Activated T-cell treated with anti-CD3 and anti-CD28 coated beads, Interleukin-2, amount 50 U/mL, for 72 hours (primary cell): ENCODE measurements around the gene TNK1. TPM values are rescaled to one million over a fixed set of nuclear protein-coding genes. Genes with fewer than 3 reads are reported as not detected.

Experiments
- ATAC-seq, 2 donors: fragments of 150-1000 bp; cut with Tn5 transposase; replicated peaks in 1 of 2; 2 replicates each; pipeline ENCODE4 v1.10.0; 2021; ENCODE audit warnings: moderate library complexity in 2 of 2, mild to moderate bottlenecking in 1 of 2
- DNase-seq, 2 donors: peaks; one replicate each; pipeline ENCODE4 v3.0.0; 2021 to 2022; ENCODE audit warnings: mixed read lengths in 1 of 2
- H3K27ac Mint-ChIP-seq: one replicate; pipeline ENCODE4 v1.8.0; 2022; ENCODE audit warnings: mild to moderate bottlenecking, moderate library complexity, mixed read lengths
- H3K27me3 Mint-ChIP-seq: one replicate; pipeline ENCODE4 v1.8.0; 2022; ENCODE audit warnings: low read depth, mixed read lengths
- H3K36me3 Mint-ChIP-seq, 2 donors: one replicate each; pipeline ENCODE4 v1.8.0; 2022; ENCODE audit warnings: mixed read lengths in 2 of 2, mild to moderate bottlenecking in 1 of 2; ENCODE audit not compliant: insufficient read depth in 2 of 2
- H3K4me1 Mint-ChIP-seq: one replicate; pipeline ENCODE4 v1.8.0; 2022; ENCODE audit warnings: low read depth, mixed read lengths
- H3K4me3 Mint-ChIP-seq, 2 donors: one replicate each; pipeline ENCODE4 v1.8.0; 2022; ENCODE audit warnings: mild to moderate bottlenecking in 2 of 2, mixed read lengths in 2 of 2, moderate library complexity in 2 of 2
- H3K9me3 Mint-ChIP-seq, 2 donors: one replicate each; pipeline ENCODE4 v1.8.0; 2022; ENCODE audit warnings: mixed read lengths in 2 of 2
- total RNA-seq, 2 donors: library from RNA; stranded (reverse); gene quantifications; one replicate each; pipeline ENCODE4 v1.2.3, GENCODE V29; 2022

TNK1 gene
- total RNA-seq, 2 donors from 2014 or later, result 5.5 to 6.5 TPM

- Mint-ChIP-seq H3K4me1 (peaks cover 39% of the 10 kb centered on the region), H3K27ac (no peak overlapping the region), H3K9me3 (no peaks in the 10 kb centered on the region), H3K36me3 (peaks cover 2 to 6% of the 10 kb centered on the region in 2 donors), H3K4me3 (peak overlapping the region; percentile 90), H3K27me3 (peaks cover 46% of the 10 kb centered on the region)
- ATAC-seq (no peak), DNase-seq (no peak)
Measured at GRCh38 chr17:7438656-7439460, 58.0 kb downstream of the TNK1 start.

Other genes with a start within 250 kb of the TNK1 start
- gene ASGR1, start 201.7 kb upstream of the TNK1 start, total RNA-seq, result 1 to 10 TPM; 1.5 to 2.1 TPM
- 10 to 100 TPM; 16.2 to 16.7 TPM for gene DLG4, start 161.3 kb upstream of the TNK1 start, total RNA-seq
- gene ACADVL, start 161.2 kb upstream of the TNK1 start, total RNA-seq, result 100 to 1,000 TPM; 335 to 386 TPM
- gene DVL2, start 146.6 kb upstream of the TNK1 start, total RNA-seq, result 10 to 100 TPM; 49.5 to 54.8 TPM
- 10 to 100 TPM; 28.9 to 32.2 TPM for gene PHF23, start 141.6 kb upstream of the TNK1 start, total RNA-seq
- 100 to 1,000 TPM; 244 to 246 TPM for gene GABARAP, start 138.6 kb upstream of the TNK1 start, total RNA-seq
- 100 to 1,000 TPM; 184 to 186 TPM for gene CTDNEP1, start 129.4 kb upstream of the TNK1 start, total RNA-seq
- gene ELP5, start 128.9 kb upstream of the TNK1 start, total RNA-seq, result 10 to 100 TPM; 62.1 to 89.5 TPM
- 1 to 10 TPM; 1.9 to 3.1 TPM for gene CLDN7, start 118.6 kb upstream of the TNK1 start, total RNA-seq
- under 1 TPM; 0.07 to 0.17 TPM for gene SLC2A4, start 99.4 kb upstream of the TNK1 start, total RNA-seq
- gene YBX2, start 86.5 kb upstream of the TNK1 start, total RNA-seq, result 1 to 10 TPM; 3.6 to 9.5 TPM
- 100 to 1,000 TPM; 547 to 594 TPM for gene EIF5A, start 73.5 kb upstream of the TNK1 start, total RNA-seq
- gene GPS2, start 65.7 kb upstream of the TNK1 start, total RNA-seq, result 10 to 100 TPM; 50.5 to 50.7 TPM
- gene NEURL4, start 51.8 kb upstream of the TNK1 start, total RNA-seq, result 10 to 100 TPM; 35.7 to 37.6 TPM
- 100 to 1,000 TPM; 690 to 708 TPM for gene ACAP1, start 44.6 kb upstream of the TNK1 start, total RNA-seq
- 1 to 10 TPM; 4.9 to 5.5 TPM for gene KCTD11, start 28.9 kb upstream of the TNK1 start, total RNA-seq
- under 1 TPM in 1 of 2 donors, not detected in 1; 0.34 TPM for gene TMEM95, start 25.9 kb upstream of the TNK1 start, total RNA-seq
- 10 to 100 TPM; 60.5 to 62.6 TPM for gene PLSCR3, start 13.4 kb downstream of the TNK1 start, total RNA-seq
- 10 to 100 TPM; 64.8 to 88.2 TPM for gene TMEM256, start 23.0 kb downstream of the TNK1 start, total RNA-seq
- gene NLGN2, start 26.8 kb downstream of the TNK1 start, total RNA-seq, result 10 to 100 TPM; 17.4 to 19.8 TPM
- under 1 TPM; 0.58 to 0.67 TPM for gene SPEM1, start 39.2 kb downstream of the TNK1 start, total RNA-seq
- gene SPEM2, start 44.5 kb downstream of the TNK1 start, total RNA-seq, result not detected
- not detected for gene SPEM3, start 47.8 kb downstream of the TNK1 start, total RNA-seq
- gene TMEM102, start 54.3 kb downstream of the TNK1 start, total RNA-seq, result 10 to 100 TPM; 11.3 to 11.7 TPM
- gene FGF11, start 58.4 kb downstream of the TNK1 start, total RNA-seq, result 1 to 10 TPM; 4.9 to 5.3 TPM
- gene CHRNB1, start 64.0 kb downstream of the TNK1 start, total RNA-seq, result 10 to 100 TPM; 25.5 to 26.8 TPM
- 10 to 100 TPM; 28.5 to 29.0 TPM for gene ZBTB4, start 98.5 kb downstream of the TNK1 start, total RNA-seq
- gene SLC35G6, start 100.4 kb downstream of the TNK1 start, total RNA-seq, result under 1 TPM in 1 of 2 donors, not detected in 1; 0.25 TPM
- gene POLR2A, start 103.3 kb downstream of the TNK1 start, total RNA-seq, result 100 to 1,000 TPM; 211 to 249 TPM
- gene TNFSF12, start 168.0 kb downstream of the TNK1 start, total RNA-seq, result 10 to 100 TPM; 23.2 to 25.5 TPM
- 1 to 10 TPM; 4.3 to 7.8 TPM for gene TNFSF13, start 177.7 kb downstream of the TNK1 start, total RNA-seq
- 10 to 100 TPM; 41.8 to 55.3 TPM for gene SENP3, start 180.8 kb downstream of the TNK1 start, total RNA-seq
- gene CD68, start 198.5 kb downstream of the TNK1 start, total RNA-seq, result 10 to 100 TPM; 10.3 to 28.1 TPM
- 10 to 100 TPM; 44.0 to 51.9 TPM for gene MPDU1, start 202.8 kb downstream of the TNK1 start, total RNA-seq
- under 1 TPM; 0.34 to 0.86 TPM for gene SOX15, start 209.0 kb downstream of the TNK1 start, total RNA-seq
- gene FXR2, start 233.8 kb downstream of the TNK1 start, total RNA-seq, result 10 to 100 TPM; 52.5 to 53.3 TPM
- gene SAT2, start 246.7 kb downstream of the TNK1 start, total RNA-seq, result 10 to 100 TPM; 47.6 to 48.9 TPM
- gene SHBG, start 249.0 kb downstream of the TNK1 start, total RNA-seq, result under 1 TPM in 1 of 2 donors, not detected in 1; 0.63 TPM